Stimulated activated CD4-positive, alpha-beta T cell treated with anti-CD3 and anti-CD28 coated beads, TNF-alpha, amount 100 ng/mL, for 48 hours (primary cell): ENCODE data around the gene RHNO1.
"Not testable (repeated sequence)": the region's sequence is repeated elsewhere in the genome, so short reads cannot be mapped to it uniquely, and the experiment has no call there.

ENCODE experiments used
- DNase-seq, 3 donors: peaks; one replicate each; pipeline ENCODE4 v3.0.0-alpha.2; 2020; ENCODE audit warnings: low read depth in 3 of 3

The RHNO1 gene

GRCh38 chr12:2858944-2859421, 18.0 kb upstream of the RHNO1 start:
- DNase-seq, result no peak

DNA sequence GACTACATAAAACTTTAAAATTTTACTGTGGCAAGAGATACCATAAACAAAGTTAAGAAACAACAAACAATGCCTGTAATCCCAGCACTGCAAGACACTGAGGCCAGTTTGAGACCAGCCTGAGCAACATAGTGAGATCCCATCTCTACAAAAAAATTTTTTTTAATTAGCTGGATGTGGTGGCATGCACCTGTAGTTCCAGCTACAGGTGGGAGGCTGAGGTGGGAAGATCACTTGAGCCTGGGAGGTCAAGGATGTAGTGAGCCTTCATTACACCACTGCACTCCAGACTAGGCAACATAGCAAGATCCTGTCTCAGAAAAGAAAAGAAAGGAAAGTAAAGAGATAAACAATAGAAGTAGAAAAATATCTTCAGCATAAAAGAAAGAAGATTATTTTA, 16.9 kb upstream of the RHNO1 start:
- DNase-seq, result no peak

DNA sequence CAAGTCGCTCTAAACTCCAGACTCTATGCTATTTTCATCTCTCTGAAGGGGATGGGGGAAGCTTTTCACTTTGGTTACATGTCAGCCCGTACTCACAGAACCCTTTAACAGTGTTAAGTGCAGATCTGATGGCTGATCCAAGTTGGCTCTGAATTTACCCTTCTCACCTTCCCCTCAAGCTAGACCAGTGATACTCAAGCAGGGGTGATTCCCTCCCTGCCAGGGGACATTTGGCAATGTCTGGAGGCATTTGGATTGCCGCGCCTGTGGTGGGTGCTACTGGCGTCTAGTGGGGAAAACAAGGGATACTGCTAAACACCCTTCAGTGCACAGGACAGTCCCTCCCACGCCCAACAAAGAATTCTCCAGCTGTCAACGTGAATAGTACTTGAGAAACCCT, 14.1 kb upstream of the RHNO1 start:
- no peak for DNase-seq

GRCh38 chr12:2863402-2863801, 13.6 kb upstream of the RHNO1 start:
- DNase-seq, result not testable (repeated sequence)

- DNase-seq, result no peak
Measured at GRCh38 chr12:2864198-2864597, 12.8 kb upstream of the RHNO1 start.

DNA sequence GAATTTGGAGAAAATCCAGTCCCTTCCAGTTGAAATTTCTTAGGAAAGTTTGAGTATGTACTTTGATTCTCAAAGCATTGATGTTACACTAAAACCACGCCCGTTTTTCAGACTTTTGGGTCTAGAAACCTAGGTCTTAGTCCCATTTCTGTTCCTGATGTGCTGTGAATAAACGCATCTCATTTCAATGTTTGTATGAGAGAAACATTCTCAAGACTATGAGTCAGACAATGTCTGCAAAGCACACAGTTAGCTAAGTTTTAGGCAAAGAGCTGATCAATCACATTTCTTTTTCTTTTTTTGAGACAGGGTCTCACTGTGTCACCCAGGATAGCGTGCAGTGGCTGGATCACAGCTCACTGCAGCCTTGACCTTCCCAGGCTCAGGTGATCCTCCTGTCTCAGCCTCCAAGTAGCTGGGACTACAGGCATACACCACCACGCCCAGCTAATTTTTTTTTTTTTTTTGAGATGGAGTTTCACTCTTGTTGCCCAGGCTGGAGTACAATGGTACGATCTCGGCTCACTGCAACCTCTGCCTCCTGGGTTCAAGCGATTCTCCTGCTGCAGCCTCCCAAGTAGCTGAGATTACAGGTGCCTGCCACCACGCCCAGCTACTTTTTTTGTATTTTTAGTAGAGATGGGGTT, 7.9 kb upstream of the RHNO1 start:
- not testable (repeated sequence) for DNase-seq

GRCh38 chr12:2876431-2877046, 484 bp upstream of the RHNO1 start:
- peak in 1 of 3 donors; percentile 8 for DNase-seq

- DNase-seq, result no peak
Measured at GRCh38 chr12:2877953-2878732, 1.1 kb downstream of the RHNO1 start.

DNA sequence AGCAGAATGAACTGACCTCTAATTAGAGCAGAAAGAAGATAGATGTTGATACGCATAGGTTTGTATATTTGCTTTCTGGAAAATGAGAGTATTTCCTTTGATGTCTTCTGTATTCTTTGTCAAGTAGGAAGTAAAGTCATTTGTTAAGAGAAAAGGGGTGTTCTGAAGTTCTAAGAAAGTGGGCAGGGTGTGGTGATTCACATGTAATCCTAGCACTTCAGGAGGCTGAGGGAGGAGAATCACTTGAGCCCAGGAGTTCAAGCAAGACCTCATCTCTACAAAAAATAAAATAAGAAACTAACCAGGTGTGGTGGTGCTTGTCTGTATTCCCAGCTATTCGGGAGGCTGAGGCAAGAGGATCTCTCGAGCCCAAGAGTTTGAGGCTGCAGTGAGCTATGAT, 2.8 kb downstream of the RHNO1 start:
- DNase-seq, result no peak

GRCh38 chr12:2884810-2885209, 7.8 kb downstream of the RHNO1 start:
- DNase-seq, result no peak

DNA sequence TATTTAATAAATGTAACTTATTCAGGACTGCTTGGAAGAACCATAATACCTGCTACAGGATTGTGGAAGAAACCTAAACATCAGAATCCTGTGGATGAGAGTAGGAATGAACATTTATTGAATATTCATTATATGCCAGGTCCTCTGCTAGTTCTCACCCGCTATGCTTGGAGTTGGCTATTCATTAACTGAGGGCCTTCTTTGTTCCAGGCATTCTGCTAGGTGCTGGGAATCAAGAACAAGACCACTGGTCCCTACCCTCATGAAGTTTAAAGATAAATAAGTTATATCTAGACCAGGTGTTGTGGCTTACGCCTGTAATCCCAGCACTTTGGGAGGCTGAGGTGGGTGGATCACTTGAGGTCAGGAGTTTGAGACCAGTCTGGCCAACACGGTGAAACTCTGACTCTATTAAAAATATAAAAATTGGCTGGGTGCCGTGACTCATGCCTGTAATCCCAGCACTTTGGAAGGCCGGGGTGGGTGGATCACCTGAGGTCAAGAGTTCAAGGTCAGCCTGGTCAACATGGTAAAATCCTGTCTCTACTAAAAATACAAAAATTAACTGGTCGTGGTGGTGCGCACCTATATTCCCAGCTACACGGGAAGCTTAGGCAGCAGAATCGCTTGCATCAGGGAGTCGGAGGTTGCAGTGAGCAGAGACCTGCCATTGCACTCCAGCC, 9.9 kb downstream of the RHNO1 start:
- DNase-seq, result no peak

GRCh38 chr12:2890001-2890387, 13.0 kb downstream of the RHNO1 start:
- no peak for DNase-seq

DNA sequence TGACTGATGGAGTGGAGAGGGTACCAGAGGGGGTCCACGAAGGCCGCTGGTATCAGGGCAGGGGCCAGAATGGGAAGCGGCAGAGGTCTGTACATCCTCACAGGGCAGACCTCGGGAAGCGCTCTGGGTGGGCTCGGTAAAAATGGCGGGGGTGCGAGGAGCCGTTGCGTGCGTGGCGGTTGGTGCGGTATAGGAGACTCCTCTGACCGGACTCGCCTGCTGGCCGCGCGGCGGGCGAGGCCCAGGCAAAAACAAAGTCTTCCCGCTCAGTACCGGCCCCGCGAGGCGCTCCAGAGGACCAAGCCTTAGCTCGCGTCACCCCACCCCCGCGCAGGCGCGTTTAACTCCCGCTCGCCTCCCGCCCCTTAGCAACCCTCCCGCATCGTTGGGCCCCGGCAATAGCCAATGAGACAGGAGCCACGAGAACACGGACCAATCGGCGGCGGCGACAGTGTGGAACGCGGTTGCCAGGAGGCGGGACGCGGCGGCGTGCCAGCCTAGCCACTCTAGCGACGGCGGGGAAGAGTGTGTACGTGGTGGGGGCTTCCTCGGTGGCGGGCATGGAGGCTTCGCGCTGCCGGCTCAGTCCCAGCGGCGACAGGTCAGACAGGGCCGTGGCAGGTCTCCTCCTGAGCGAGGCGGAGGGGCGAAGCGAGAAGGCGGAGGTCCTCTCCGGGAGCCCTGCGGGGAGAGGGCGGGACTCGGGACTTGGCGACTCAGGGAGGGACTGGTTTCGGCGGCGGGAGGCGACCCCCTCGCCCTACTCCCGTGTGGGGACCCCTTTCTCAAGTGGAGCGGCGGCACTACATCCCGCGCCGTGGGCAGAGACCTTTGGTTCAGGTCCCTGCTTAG, 13.6 kb downstream of the RHNO1 start, which contains the start of gene TULP3:
Gene TULP3, plus strand, starts transcription at position 504 of the 852 bp plus-strand sequence. Its CDS starts 57 bp downstream, at position 561.
- DNase-seq, result peak; percentile 93 to 96 (median 95)

GRCh38 chr12:2891240-2892053, 14.4 kb downstream of the RHNO1 start:
- no peak for DNase-seq

DNA sequence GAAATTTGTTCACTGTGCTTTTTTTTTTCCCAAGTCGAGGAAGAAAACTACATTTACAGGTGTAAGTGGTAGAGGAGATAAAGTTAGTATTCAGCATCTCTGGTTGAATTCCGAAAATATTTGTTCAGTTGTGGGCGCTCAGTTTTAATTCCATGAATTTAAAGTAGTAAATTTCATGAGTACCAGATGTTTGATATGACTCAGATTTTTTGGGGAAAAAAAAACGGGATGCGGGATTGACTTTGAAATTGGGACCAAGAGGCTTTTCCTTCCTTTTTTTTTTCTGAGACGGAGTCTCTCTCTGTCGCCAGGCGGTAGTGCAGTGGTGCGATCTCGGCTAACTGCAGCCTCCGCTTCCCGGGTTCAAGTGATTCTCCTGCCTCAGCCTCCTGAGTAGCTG, 15.2 kb downstream of the RHNO1 start:
- DNase-seq, result no peak

GRCh38 chr12:2893007-2893406, 16.0 kb downstream of the RHNO1 start:
- DNase-seq, result no peak

DNA sequence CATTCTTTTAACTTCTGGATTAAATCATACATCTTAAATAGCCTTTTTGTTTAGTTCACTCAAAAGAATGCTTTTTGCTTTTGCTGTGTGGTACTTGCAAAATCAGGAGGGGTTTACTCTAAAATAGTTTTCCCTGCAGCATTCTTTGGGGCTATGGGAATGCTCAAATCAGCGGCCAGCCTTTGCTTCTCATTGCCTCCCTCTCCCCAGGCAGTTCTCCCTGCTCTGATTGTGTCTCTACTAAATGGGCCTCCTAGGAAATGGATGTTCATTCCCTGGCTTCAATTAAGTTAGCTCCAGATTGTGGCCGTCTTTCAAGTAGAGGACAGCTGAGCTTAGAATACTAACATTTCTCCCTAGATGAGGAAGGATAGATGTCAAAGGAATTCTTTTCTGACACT, 18.0 kb downstream of the RHNO1 start:
- DNase-seq, result no peak

DNA sequence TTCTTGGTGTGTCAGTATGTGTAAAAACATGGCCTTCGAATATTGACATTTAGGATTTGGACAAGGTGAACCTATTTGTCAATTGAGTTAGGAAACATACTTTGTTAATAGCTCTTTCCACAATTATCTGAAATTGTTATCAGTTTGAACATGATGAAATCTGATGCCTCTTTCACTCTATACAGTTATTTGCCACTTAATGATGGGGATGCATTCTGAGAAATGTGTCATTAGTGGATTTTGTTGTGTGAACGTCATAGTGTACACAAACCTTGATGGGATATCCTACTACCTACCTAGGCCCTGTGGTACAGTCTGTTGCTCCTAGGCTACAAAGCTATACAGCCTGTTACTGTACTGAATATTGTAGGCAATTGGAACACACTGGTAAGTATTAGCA, 18.5 kb downstream of the RHNO1 start:
- no peak for DNase-seq

DNA sequence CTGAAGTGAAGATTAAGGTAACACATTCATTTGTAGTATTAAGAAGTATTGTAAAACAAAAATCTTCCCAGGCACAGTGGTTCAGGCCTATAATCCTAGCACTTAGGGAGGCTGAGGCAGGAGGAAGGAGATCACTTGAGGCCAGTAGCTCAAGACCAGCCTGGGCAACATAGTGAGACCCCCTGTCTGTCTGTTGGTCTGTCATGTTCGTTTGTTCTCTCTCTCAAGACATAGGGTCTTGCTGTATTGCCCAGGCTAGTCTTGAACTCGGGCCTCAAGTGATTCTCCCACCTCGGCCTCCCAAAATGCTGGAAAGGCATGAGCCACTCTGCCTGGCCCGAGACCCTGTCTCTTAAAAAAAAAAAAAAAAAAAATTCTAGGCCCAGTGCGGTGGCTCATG, 20.4 kb downstream of the RHNO1 start:
- no peak for DNase-seq

DNA sequence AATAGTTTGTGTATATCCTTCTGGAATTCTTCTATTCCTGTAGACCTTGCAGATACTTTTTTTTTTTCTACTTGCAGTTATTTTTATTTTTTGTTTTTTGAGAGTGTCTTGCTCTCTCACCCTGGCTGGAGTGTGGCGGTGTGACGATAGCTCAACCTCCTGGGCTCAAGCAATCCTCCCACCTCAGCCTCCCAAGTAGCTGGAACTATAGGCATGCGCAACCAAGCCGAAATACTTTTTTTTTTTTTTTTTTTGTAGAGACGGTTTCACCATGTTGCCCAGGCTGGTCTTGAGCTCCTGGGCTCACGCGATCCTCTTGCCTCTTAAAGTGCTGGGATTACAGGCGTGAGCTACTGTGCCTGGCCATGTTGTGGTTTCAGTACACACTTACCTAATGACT, 23.6 kb downstream of the RHNO1 start:
- DNase-seq, result no peak
